ENCODE measurements around the gene PRSS12.

Gene PRSS12

GRCh38 chr4:118237531-118237930, 115.3 kb downstream of the PRSS12 start:
- TF ChIP-seq CTCF (IDR thresholded peaks at IDR 0.05; ENCODE audit: low read depth, low read length, missing control alignments), result no peak
- in situ Hi-C loops (cut with HindIII; ENCODE audit: low sequenced_read_pairs), result no loop called here
- DNase-seq (ENCODE audit: low read depth), result no peak
- no peak overlapping the region for H3K4me3 ChIP-seq (ENCODE audit: low read depth, low read length)

GRCh38 chr4:118235566-118236120, 117.2 kb downstream of the PRSS12 start:
- in situ Hi-C loops (cut with HindIII; ENCODE audit: low sequenced_read_pairs), result no loop called here
- no peak for TF ChIP-seq CTCF (IDR thresholded peaks at IDR 0.05; ENCODE audit: low read depth, low read length, missing control alignments)
- no peak for DNase-seq (ENCODE audit: low read depth)
- H3K4me3 ChIP-seq (ENCODE audit: low read depth, low read length), result no peak overlapping the region

Measured in astrocyte of the cerebellum (primary cell).